ENCODE results near the gene EFNA5.

DNA sequence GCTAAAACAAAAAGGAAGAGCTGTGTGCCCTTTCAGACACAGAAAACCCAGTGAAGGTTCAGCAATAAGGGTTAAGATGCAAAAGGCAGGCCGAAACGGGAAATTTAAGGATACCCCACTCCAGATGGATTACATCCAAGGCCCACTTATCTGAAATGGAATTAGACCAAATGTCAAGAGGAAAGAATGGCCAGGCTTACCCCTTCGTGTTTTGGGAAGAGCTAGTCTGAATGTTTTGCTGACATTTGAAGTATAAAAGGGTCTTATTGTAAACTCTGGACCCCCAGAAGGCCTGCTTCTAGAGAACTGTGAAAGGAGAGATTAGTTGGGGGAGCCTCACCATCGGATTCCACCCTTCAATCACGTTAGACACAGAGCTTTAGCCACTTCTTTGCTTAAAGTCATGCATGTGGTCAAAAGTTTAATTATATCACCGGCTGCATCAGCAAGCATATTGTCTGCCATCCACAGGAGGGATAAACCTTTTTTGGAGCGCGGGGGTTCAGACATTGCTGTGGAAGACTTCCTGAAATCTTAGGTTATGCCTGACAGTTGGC lies 93.3 kb downstream of the EFNA5 start:
- no peak for TF ChIP-seq YY1 (IDR thresholded peaks at IDR 0.05)
- TF ChIP-seq, protein P1, sequence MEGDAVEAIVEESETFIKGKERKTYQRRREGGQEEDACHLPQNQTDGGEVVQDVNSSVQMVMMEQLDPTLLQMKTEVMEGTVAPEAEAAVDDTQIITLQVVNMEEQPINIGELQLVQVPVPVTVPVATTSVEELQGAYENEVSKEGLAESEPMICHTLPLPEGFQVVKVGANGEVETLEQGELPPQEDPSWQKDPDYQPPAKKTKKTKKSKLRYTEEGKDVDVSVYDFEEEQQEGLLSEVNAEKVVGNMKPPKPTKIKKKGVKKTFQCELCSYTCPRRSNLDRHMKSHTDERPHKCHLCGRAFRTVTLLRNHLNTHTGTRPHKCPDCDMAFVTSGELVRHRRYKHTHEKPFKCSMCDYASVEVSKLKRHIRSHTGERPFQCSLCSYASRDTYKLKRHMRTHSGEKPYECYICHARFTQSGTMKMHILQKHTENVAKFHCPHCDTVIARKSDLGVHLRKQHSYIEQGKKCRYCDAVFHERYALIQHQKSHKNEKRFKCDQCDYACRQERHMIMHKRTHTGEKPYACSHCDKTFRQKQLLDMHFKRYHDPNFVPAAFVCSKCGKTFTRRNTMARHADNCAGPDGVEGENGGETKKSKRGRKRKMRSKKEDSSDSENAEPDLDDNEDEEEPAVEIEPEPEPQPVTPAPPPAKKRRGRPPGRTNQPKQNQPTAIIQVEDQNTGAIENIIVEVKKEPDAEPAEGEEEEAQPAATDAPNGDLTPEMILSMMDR (IDR thresholded peaks at IDR 0.05; ENCODE audit: low read depth, low read length, missing input control), result no peak
- TF ChIP-seq, protein P2, sequence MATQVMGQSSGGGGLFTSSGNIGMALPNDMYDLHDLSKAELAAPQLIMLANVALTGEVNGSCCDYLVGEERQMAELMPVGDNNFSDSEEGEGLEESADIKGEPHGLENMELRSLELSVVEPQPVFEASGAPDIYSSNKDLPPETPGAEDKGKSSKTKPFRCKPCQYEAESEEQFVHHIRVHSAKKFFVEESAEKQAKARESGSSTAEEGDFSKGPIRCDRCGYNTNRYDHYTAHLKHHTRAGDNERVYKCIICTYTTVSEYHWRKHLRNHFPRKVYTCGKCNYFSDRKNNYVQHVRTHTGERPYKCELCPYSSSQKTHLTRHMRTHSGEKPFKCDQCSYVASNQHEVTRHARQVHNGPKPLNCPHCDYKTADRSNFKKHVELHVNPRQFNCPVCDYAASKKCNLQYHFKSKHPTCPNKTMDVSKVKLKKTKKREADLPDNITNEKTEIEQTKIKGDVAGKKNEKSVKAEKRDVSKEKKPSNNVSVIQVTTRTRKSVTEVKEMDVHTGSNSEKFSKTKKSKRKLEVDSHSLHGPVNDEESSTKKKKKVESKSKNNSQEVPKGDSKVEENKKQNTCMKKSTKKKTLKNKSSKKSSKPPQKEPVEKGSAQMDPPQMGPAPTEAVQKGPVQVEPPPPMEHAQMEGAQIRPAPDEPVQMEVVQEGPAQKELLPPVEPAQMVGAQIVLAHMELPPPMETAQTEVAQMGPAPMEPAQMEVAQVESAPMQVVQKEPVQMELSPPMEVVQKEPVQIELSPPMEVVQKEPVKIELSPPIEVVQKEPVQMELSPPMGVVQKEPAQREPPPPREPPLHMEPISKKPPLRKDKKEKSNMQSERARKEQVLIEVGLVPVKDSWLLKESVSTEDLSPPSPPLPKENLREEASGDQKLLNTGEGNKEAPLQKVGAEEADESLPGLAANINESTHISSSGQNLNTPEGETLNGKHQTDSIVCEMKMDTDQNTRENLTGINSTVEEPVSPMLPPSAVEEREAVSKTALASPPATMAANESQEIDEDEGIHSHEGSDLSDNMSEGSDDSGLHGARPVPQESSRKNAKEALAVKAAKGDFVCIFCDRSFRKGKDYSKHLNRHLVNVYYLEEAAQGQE (IDR thresholded peaks at IDR 0.05), result no peak
- TF ChIP-seq RAD21 (IDR thresholded peaks at IDR 0.05), result no peak
- no peak for TF ChIP-seq JUND (IDR thresholded peaks at IDR 0.05)
- TF ChIP-seq, protein P3, sequence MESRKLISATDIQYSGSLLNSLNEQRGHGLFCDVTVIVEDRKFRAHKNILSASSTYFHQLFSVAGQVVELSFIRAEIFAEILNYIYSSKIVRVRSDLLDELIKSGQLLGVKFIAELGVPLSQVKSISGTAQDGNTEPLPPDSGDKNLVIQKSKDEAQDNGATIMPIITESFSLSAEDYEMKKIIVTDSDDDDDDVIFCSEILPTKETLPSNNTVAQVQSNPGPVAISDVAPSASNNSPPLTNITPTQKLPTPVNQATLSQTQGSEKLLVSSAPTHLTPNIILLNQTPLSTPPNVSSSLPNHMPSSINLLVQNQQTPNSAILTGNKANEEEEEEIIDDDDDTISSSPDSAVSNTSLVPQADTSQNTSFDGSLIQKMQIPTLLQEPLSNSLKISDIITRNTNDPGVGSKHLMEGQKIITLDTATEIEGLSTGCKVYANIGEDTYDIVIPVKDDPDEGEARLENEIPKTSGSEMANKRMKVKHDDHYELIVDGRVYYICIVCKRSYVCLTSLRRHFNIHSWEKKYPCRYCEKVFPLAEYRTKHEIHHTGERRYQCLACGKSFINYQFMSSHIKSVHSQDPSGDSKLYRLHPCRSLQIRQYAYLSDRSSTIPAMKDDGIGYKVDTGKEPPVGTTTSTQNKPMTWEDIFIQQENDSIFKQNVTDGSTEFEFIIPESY (IDR thresholded peaks at IDR 0.05), result no peak

Measured in liver (tissue), 3 donors.